Measurements from ENCODE around the gene ZNF385B. TPM values are rescaled to one million over a fixed set of nuclear protein-coding genes. Genes with fewer than 3 reads are reported as not detected.

ZNF385B gene
- total RNA-seq, 1 donor from 2014 or later: 35.8 TPM

DNA sequence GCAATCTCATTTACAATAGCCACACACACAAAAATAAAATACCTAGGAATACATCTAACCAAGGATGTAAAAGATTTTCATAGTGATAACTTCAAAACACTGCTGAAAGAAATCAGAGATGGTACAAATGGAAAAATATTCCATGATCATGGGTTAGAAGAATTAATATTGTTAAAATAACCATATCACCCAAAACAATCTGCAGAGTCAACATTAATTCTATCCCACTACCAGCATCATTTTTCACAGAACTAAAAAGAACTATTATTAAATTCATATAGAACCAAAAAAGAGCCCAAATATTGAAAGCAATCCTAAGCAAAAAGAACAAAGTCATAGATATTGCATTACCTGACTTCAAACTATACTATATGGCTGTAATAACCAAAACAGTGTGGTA lies 50.4 kb downstream of the ZNF385B start:
- H4K20me1 ChIP-seq (ENCODE audit: low read depth): no peaks in the 10 kb centered on the region
- Mint-ChIP-seq H3K36me3 (no peaks in the 10 kb centered on the region), H3K27ac (no peak overlapping the region), H3K27me3 (ENCODE audit: insufficient read depth, low read depth) (no peaks in the 10 kb centered on the region), H3K4me3 (no peak overlapping the region), H3K4me1 (no peaks in the 10 kb centered on the region), H3K9me3 (no peaks in the 10 kb centered on the region)
- peaks cover 5% of the 10 kb centered on the region for H3K9me3 ChIP-seq (ENCODE audit: low read depth)
- H3K27ac ChIP-seq: no peak overlapping the region
- H3K4me1 ChIP-seq: peaks cover 3% of the 10 kb centered on the region
- no peak overlapping the region for H2AFZ ChIP-seq (replicated peaks)
- no peak overlapping the region for H3K9ac ChIP-seq
- TF ChIP-seq EZH2 (IDR thresholded peaks at IDR 0.05): no peak
- TF ChIP-seq, protein P1, sequence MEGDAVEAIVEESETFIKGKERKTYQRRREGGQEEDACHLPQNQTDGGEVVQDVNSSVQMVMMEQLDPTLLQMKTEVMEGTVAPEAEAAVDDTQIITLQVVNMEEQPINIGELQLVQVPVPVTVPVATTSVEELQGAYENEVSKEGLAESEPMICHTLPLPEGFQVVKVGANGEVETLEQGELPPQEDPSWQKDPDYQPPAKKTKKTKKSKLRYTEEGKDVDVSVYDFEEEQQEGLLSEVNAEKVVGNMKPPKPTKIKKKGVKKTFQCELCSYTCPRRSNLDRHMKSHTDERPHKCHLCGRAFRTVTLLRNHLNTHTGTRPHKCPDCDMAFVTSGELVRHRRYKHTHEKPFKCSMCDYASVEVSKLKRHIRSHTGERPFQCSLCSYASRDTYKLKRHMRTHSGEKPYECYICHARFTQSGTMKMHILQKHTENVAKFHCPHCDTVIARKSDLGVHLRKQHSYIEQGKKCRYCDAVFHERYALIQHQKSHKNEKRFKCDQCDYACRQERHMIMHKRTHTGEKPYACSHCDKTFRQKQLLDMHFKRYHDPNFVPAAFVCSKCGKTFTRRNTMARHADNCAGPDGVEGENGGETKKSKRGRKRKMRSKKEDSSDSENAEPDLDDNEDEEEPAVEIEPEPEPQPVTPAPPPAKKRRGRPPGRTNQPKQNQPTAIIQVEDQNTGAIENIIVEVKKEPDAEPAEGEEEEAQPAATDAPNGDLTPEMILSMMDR (IDR thresholded peaks at IDR 0.05): no peak
- no peak for TF ChIP-seq EZH2phosphoT487 (IDR thresholded peaks at IDR 0.05)
- H3K27me3 ChIP-seq: no peaks in the 10 kb centered on the region
- H3F3A ChIP-seq (ENCODE audit: low read depth): no peaks in the 10 kb centered on the region
- H3K4me3 ChIP-seq: no peak overlapping the region
- no peak for DNase-seq (ENCODE audit: low spot score)
- H3K36me3 ChIP-seq: peaks cover 13% of the 10 kb centered on the region
- H3K79me2 ChIP-seq (ENCODE audit: low read depth): peaks cover 86% of the 10 kb centered on the region
- H3K4me2 ChIP-seq: no peak overlapping the region

DNA sequence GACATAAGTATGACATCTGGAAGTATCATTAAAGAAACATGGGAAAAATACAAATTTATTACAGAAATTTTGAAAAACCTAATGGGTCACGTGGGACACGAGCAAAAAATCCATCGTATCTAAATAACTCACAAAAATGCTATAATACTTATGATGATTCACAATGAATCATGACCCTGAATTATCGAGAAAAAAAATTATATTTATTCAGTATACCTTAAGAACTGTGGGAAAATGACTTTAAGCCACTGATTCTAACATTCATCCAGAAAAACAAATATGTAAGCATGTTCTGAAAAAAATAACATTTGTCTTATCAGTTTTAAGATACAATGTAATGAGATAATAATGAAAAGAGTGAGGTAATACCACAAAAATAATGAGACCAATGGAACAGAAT lies 51.8 kb downstream of the ZNF385B start:
- Histone ChIP-seq H3K4me2 (no peak overlapping the region), H3K4me1 (peaks cover 10% of the 10 kb centered on the region), H4K20me1 (ENCODE audit: low read depth) (no peaks in the 10 kb centered on the region), H3K9me3 (ENCODE audit: low read depth) (peaks cover 5% of the 10 kb centered on the region), H3K27me3 (no peaks in the 10 kb centered on the region), H3K9ac (no peak overlapping the region), H3F3A (ENCODE audit: low read depth) (no peaks in the 10 kb centered on the region), H3K4me3 (no peak overlapping the region), H2AFZ (replicated peaks) (no peak overlapping the region), H3K36me3 (peaks cover 13% of the 10 kb centered on the region), H3K79me2 (ENCODE audit: low read depth) (peaks cover 83% of the 10 kb centered on the region), H3K27ac (no peak overlapping the region)
- Mint-ChIP-seq H3K4me1 (no peaks in the 10 kb centered on the region), H3K36me3 (no peaks in the 10 kb centered on the region), H3K9me3 (no peaks in the 10 kb centered on the region), H3K27me3 (ENCODE audit: insufficient read depth, low read depth) (no peaks in the 10 kb centered on the region), H3K27ac (no peak overlapping the region), H3K4me3 (no peak overlapping the region)
- TF ChIP-seq EZH2 (IDR thresholded peaks at IDR 0.05): no peak
- TF ChIP-seq, protein P1 (IDR thresholded peaks at IDR 0.05): no peak
- TF ChIP-seq EZH2phosphoT487 (IDR thresholded peaks at IDR 0.05): no peak
- DNase-seq (ENCODE audit: low spot score): no peak

DNA sequence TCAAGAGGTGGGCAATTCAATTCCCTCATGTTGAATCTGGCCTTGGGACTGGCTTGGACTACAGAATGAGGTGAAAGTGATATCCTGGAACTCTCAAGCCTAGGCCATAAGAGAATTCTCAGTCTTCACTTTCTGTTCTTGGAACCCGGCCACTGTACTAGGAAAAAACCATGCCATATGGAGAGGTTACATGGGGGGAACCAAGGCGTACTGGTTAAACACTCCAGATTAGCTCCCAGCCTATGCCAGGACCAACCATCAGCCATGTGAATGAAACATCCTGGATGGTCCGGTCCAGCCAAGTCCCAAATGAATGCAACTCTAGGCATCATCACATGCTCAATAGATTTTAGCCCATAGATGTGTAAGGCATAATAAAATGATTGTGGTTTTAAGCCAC lies 56.4 kb downstream of the ZNF385B start:
- no peak overlapping the region for H3K27ac Mint-ChIP-seq
- Histone ChIP-seq H3K79me2 (ENCODE audit: low read depth) (peaks cover 52% of the 10 kb centered on the region), H3K4me2 (no peak overlapping the region), H3K27ac (no peak overlapping the region), H3K36me3 (no peaks in the 10 kb centered on the region), H3F3A (ENCODE audit: low read depth) (no peaks in the 10 kb centered on the region), H3K4me1 (peaks cover 19% of the 10 kb centered on the region), H4K20me1 (ENCODE audit: low read depth) (no peaks in the 10 kb centered on the region), H3K9ac (no peak overlapping the region), H3K4me3 (no peak overlapping the region), H2AFZ (replicated peaks) (no peak overlapping the region), H3K9me3 (ENCODE audit: low read depth) (no peaks in the 10 kb centered on the region), H3K27me3 (no peaks in the 10 kb centered on the region)
- no peak for TF ChIP-seq EZH2phosphoT487 (IDR thresholded peaks at IDR 0.05)
- no peak for TF ChIP-seq EZH2 (IDR thresholded peaks at IDR 0.05)
- TF ChIP-seq, protein P1 (IDR thresholded peaks at IDR 0.05): no peak
- no peaks in the 10 kb centered on the region for H3K36me3 Mint-ChIP-seq
- no peaks in the 10 kb centered on the region for H3K27me3 Mint-ChIP-seq (ENCODE audit: insufficient read depth, low read depth)
- H3K4me1 Mint-ChIP-seq: no peaks in the 10 kb centered on the region
- no peaks in the 10 kb centered on the region for H3K9me3 Mint-ChIP-seq
- H3K4me3 Mint-ChIP-seq: no peak overlapping the region
- DNase-seq (ENCODE audit: low spot score): no peak

Data from neural progenitor cell (in vitro differentiated cells).